NCI-H1930 (cell line): ENCODE measurements around the gene GPC5.
"Not testable (repeated sequence)": the region's sequence is repeated elsewhere in the genome, so short reads cannot be mapped to it uniquely, and the experiment has no call there.

Experiments
- DNase-seq, 2 experiments: peaks; one replicate each; lab custom pipeline; 2025; lab: John Stamatoyannopoulos, UW

Gene GPC5

DNA sequence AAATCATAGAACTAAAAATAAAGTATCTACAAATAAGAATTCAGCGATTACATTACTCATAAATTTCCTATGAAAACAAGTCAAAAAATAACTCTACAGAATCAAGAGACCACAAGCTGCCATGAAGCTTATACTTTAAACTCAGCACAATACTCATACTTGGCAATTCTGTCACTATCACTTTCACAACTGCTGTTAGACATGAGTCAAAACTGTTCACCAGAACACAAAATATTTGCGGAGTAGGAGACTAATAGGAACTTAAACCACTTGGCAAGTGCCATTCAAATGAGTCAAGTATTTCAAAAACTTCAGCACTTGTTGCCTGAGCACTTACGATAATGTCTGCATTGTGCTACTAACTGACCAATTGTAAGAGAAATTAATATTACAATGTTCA lies 1440.4 kb downstream of the GPC5 start:
- DNase-seq, result no peak

DNA sequence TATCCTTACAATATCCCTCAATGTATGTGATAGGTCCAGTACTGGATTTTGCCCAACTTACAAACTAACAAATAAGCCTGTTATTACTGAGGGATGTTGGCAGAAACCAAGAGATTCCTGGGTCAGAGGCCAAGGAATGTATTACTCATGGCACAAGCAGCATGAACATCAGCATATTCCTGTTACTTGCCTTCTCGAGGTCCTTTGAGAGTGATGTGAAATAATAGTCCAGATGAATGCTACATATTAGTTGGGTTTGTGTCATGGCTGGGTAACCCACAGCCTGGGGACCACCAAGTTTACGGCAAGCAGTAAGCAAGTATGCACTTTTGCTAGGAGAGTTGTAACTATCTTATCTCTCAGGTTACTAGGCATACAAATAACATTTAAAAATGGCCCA lies 1443.7 kb downstream of the GPC5 start:
- no peak for DNase-seq

DNA sequence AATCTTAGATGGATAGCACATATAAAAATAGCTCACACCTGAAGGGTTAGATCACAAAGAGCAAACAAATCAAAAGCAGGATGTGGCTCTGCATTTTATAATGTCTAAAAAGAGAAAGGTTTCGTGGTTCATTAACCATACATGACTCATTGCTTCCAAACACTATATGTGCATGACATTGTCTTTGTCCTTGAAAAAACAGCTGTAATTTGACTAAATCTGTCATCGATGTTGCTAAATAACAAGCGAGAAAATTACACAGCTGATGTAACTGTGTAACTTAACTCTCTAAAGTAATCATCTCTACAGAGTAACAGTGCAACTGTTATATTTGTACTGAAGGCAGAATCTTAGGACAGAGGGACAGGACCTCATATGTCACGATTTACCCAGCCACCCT lies 1445.1 kb downstream of the GPC5 start:
- DNase-seq, result peak in 1 of 2 experiments; percentile 66

DNA sequence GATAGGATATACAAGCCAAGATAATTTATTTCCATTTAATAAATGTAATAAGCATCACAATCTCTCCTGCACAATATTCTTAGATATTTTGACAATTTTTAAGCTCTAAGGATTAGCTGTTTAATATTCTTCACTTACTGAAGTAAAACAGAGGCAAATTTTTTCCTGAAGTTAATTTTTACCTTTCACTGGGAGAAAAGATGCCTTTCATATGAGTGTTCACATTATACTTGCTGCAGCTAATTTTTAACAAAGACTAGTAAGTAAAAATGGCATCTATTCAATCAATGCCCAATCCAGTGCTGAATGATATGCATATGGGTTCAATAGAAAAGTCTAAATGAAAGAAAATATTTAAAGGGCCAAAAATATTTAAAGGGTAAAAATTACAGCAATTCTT lies 1451.0 kb downstream of the GPC5 start:
- no peak for DNase-seq

DNA sequence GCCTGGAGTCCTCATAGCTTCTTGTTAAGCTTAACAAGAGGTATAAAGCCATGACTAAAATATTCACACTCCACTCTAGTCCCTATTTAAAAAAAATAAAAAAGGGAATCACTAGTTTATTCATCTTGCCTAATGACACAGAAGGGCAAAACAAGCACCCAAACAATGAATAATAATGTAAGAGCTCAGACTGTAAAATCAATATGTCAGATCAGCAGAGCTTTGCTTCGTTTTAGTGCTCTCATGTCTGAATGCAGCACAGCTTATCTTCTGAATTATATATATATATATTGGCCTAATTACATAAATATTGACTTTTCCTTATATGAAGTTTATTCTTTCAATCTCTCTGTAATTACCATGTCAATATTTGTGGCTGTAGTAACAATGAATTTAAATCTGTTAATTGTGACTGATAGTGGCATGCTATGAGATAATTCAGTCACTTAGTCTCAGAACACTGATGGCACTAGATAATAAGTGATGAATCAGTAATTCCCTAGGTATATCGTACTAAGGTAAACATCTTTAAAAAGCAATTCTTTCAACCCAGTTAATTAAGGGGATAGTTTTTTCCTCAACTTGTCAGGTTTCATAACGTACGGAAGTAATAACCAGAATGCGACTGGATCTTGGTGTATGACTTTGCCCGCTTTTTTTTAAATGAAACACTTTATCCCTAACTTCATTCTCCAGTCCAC lies 1466.3 kb downstream of the GPC5 start:
- peak; percentile 48 to 69 for DNase-seq

DNA sequence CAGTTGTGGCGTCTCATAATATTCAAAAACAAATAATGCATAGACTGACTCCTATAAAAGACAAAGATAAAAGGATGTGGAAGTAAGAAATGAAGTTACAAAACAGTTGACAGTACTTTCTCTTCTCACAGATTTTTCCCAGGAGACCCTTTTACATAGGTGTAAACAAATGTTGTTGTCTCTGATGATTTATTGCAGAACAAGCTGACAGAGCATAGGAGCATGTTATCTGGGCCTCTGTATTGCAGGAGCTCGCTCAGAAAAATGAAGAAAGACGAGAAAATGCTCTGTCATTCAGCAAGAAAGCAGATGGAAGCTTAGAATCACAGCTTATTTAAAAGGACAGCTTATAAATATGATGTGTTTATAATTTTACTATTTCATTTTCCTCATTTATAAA lies 1474.6 kb downstream of the GPC5 start:
- DNase-seq, result no peak

DNA sequence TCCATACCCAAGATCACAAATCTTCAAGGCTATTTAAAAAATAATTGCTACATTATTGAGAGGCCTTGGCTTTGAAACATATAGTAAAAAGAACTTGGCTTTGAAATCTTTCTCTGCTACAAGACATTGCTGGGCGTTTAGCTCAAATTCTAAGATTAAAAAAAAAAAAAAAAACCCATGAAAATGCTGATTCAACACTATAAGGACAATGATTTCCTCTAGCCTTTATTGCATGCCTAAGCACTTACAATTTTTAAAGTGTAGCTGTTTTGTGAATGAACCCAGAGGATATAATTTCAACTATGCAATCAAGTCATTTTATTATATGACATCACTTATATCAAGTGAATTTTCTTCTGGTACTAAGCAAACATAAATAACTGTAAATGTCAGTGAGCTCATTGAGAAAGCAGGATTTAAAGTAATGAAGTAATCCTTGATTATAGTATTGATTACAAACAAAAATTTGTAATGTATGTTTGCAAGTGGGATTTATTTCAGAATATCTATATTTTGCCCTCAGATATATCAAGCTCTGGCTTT lies 1488.2 kb downstream of the GPC5 start:
- no peak for DNase-seq

DNA sequence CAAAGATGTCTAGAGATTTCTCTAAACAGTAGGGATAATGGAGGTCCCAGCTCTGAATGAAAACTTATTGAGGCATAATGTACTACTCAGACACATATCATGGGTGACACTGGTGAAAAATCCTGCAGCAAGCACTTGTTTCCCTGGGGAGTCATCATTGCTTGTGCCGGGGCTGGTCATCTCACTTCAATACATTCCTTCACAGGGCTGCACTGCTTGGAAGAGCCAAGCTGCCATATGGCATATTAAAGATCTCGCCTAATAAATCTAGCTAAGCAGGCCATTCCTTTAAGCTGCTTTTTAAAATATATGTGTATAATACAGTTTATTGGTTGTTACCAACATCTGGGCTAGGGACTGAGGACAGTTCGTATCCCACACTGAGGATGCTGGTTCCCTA lies 1496.0 kb downstream of the GPC5 start:
- no peak for DNase-seq

DNA sequence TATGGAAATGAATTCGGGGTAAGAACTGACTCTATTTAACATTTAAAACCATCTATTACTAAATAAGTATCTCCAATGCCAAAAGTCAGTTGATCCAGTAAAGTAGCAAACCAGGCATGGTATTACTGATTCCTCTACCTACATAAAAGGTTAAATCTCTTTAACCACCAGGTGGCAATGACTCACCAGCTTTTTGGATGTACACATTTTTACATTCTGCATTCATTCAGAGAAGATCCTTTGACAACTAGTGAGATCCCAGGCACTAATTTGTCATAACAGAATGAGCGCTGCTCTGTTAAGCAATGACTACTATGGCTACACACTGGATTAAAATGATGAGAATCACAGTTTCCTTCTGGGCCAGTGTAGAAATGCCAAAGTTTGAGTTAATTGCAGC lies 1498.4 kb downstream of the GPC5 start:
- no peak for DNase-seq

DNA sequence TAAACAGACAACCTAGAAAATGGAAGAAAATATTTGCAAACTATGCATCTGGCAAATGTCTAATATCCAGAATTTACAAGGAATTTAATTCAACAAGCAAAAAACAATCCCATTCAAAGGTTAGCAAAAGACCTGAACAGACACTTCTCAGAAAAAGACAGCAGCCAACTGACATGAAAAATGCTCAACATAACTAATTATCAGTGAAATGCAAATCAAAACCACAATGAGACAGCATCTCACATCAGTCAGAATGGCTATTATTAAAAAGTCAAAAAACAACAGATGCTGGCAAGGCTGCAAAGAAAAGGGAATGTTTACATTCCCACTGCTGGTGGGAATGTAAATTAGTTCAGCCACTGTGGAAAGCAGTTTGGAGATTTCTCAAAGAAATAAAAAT lies 1500.5 kb downstream of the GPC5 start:
- DNase-seq, result not testable (repeated sequence)

DNA sequence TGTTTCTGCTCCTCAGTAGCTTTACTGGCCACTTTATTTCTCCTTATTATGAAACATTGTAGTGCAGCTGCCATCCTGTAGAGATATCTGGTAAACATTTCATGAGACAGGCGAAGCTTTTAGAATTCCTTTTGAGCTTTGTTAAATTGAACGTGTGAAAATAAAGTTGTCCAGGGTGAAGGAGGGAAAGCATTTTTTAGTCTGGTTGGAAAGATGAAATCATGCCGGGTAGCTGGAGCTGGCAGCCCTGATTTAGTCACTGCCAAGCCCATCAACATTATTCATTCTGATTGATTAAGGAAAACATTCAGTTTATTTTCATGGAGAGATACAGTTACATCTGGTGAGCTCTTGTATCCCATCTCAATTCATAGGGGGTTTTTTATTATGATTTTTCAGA lies 1502.0 kb downstream of the GPC5 start:
- no peak for DNase-seq

DNA sequence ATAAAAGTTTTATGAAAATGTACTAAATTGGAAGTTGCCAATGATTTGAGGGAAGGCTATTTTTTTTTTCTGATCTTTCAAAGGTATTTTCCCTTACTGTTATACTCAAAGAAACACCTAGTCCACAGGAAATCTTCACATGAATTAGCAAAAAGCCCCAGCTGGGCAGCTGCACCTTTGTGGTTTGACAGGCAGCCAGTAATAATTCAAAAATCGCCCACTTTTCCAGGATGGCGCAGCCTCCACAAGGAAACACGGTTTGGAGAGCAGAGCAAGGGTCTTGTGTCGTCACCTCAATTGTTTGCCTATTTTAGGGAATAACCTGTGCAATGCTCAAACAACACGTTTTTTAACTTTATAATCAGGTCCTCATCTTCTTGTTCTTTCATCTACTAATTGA lies 1503.3 kb downstream of the GPC5 start:
- DNase-seq, result no peak

DNA sequence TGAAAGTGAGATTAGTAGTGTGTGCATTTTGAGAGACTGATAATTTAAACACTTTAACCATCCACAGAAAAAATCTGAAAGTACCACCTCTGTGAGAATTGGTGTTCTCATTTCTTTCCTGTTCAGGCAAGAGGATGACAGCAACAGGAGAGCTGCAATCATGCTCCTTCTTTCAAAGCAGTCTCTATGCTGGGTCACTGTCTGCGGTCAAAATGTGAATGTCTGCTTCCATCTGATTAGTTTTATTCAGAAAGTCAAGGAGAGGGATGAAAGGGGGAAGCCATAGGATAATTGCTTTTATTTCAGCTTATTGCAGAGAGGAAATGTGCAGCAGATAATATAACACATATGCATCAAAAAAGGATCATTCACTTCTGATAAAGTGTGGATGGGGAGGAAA lies 1514.2 kb downstream of the GPC5 start:
- DNase-seq, result no peak

DNA sequence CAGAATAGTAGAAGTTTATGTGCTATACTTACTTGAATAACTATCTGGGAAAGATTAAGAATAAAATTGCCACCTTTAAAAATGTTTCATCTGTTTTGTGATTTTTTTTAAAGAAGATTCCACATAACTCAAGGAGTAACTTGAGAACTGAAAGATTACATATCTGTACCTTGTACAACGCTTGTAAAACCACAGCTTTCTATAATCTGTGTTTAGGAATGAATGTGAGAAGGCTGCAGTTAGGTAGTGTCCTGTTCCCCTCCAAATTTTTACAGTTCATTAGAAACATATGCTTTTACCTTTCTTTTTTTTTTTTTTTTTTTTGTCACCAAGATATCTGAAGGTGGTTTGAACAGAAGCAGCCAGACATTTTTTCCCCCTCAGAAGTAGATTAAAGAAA lies 1515.4 kb downstream of the GPC5 start:
- DNase-seq, result no peak
